HEK293 (cell line): ENCODE results near the gene SORBS2.

Source experiments
- CTCF ChIA-PET: fragments of 350-600 bp; formaldehyde crosslinking; extraction: SDS; loops from one replicate; lab custom pipeline; 2021; ENCODE audit warnings: antibody characterized with exemption; lab: Yijun Ruan, JAX
- POLR2A ChIA-PET: fragments of 300-600 bp; formaldehyde crosslinking; extraction: SDS; loops from one replicate; lab custom pipeline; 2020; ENCODE audit warnings: antibody characterized with exemption, inconsistent platforms; lab: Yijun Ruan, JAX
- H3K27ac ChIP-seq: fragments of 200-500 bp; sonication (Bioruptor generic); 2 replicates; pipeline ENCODE4 v1.5.1; 2014; ENCODE audit warnings: low read depth, low read length, control low read depth, inconsistent platforms; ENCODE audit errors: extremely low read depth
- H3K36me3 ChIP-seq, 2 experiments: fragments of 200-500 bp in 1 of 2; sonication (Bioruptor generic) in 1 of 2; 1 replicate in 1 of 2; 2 replicates in 1 of 2; pipeline ENCODE4 v1.5.1; 2014 to 2017; ENCODE audit warnings: inconsistent platforms in 2 of 2, low read length in 2 of 2; ENCODE audit not compliant: control insufficient read depth in 2 of 2, insufficient read depth in 1 of 2
- H3K4me1 ChIP-seq: fragments of 200-500 bp; sonication (Bioruptor generic); 2 replicates; pipeline ENCODE4 v1.5.1; 2014; ENCODE audit warnings: mild to moderate bottlenecking, low read length, inconsistent platforms; ENCODE audit not compliant: control insufficient read depth, insufficient read depth
- H3K4me3 ChIP-seq: 2 replicates; pipeline ENCODE4 v1.5.1; 2011; ENCODE audit warnings: low read depth, mild to moderate bottlenecking, control low read depth, low read length, moderate library complexity
- H3K9me3 ChIP-seq: fragments of 200-500 bp; sonication (Bioruptor generic); 2 replicates; pipeline ENCODE4 v1.5.1; 2014; ENCODE audit warnings: low read depth, low read length, inconsistent platforms; ENCODE audit not compliant: control insufficient read depth, insufficient read depth
- BCL11B ChIP-seq: fragments of 450-650 bp; formaldehyde crosslinking; IDR thresholded peaks from 2 replicates; pipeline ENCODE4 v1.5.1; 2016; ENCODE audit warnings: low read depth, missing biosample characterization, missing genetic modification characterization
- KLF10 ChIP-seq: fragments of 450-650 bp; IDR thresholded peaks from 2 replicates; pipeline ENCODE4 v1.5.1; 2018; ENCODE audit warnings: missing biosample characterization, mild to moderate bottlenecking, missing genetic modification characterization
- ZBTB17 ChIP-seq: fragments of 450-650 bp; formaldehyde crosslinking; IDR thresholded peaks from 2 replicates; pipeline ENCODE4 v1.5.1; 2016; ENCODE audit warnings: missing biosample characterization, missing genetic modification characterization
- ZEB2 ChIP-seq: fragments of 450-650 bp; formaldehyde crosslinking; IDR thresholded peaks from 2 replicates; pipeline ENCODE4 v1.5.1; 2016; ENCODE audit warnings: missing biosample characterization, missing genetic modification characterization
- ZNF112 ChIP-seq: fragments of 450-650 bp; formaldehyde crosslinking; IDR thresholded peaks from 2 replicates; pipeline ENCODE4 v1.5.0; 2017; ENCODE audit warnings: missing biosample characterization, missing genetic modification characterization
- ZNF239 ChIP-seq: fragments of 450-650 bp; formaldehyde crosslinking; IDR thresholded peaks from 2 replicates; pipeline ENCODE4 v1.5.1; 2016; ENCODE audit warnings: missing biosample characterization, missing genetic modification characterization
- ZNF302 ChIP-seq: fragments of 450-650 bp; formaldehyde crosslinking; IDR thresholded peaks from 2 replicates; pipeline ENCODE4 v1.5.1; 2016; ENCODE audit warnings: missing biosample characterization, missing genetic modification characterization, low read depth
- ZNF366 ChIP-seq: fragments of 450-650 bp; formaldehyde crosslinking; conservative IDR thresholded peaks from 2 replicates; pipeline ENCODE4 v1.5.1; 2016; ENCODE audit warnings: missing biosample characterization, missing genetic modification characterization
- ZNF391 ChIP-seq: fragments of 450-650 bp; formaldehyde crosslinking; IDR thresholded peaks from 2 replicates; pipeline ENCODE4 v1.5.1; 2016; ENCODE audit warnings: low read depth, missing biosample characterization, missing genetic modification characterization, borderline replicate concordance
- ZNF473 ChIP-seq: fragments of 450-650 bp; formaldehyde crosslinking; IDR thresholded peaks from 2 replicates; pipeline ENCODE4 v1.5.1; 2017; ENCODE audit warnings: missing biosample characterization, missing genetic modification characterization
- ZNF514 ChIP-seq: fragments of 450-650 bp; formaldehyde crosslinking; IDR thresholded peaks from 2 replicates; pipeline ENCODE4 v1.5.1; 2016; ENCODE audit warnings: missing biosample characterization, missing genetic modification characterization
- ZNF544 ChIP-seq: fragments of 450-650 bp; formaldehyde crosslinking; IDR thresholded peaks from 2 replicates; pipeline ENCODE4 v1.5.0; 2017; ENCODE audit warnings: missing biosample characterization, missing genetic modification characterization
- ZNF571 ChIP-seq: fragments of 450-650 bp; formaldehyde crosslinking; IDR thresholded peaks from 2 replicates; pipeline ENCODE4 v1.5.0; 2017; ENCODE audit warnings: missing biosample characterization, missing genetic modification characterization
- ZNF600 ChIP-seq: fragments of 450-650 bp; formaldehyde crosslinking; IDR thresholded peaks from 2 replicates; pipeline ENCODE4 v1.5.1; 2016; ENCODE audit warnings: missing biosample characterization, missing genetic modification characterization
- ZNF707 ChIP-seq: fragments of 450-650 bp; formaldehyde crosslinking; IDR thresholded peaks from 2 replicates; pipeline ENCODE4 v1.5.1; 2016; ENCODE audit warnings: missing biosample characterization, missing genetic modification characterization
- ZNF747 ChIP-seq: fragments of 450-650 bp; formaldehyde crosslinking; IDR thresholded peaks from 2 replicates; pipeline ENCODE4 v1.5.1; 2016; ENCODE audit warnings: missing biosample characterization, missing genetic modification characterization
- ZNF768 ChIP-seq: fragments of 450-650 bp; formaldehyde crosslinking; IDR thresholded peaks from 2 replicates; pipeline ENCODE4 v1.5.1; 2018; ENCODE audit warnings: missing biosample characterization, mild to moderate bottlenecking, missing genetic modification characterization
- ZNF792 ChIP-seq: fragments of 450-650 bp; formaldehyde crosslinking; IDR thresholded peaks from 2 replicates; pipeline ENCODE4 v1.5.1; 2016; ENCODE audit warnings: missing biosample characterization, missing genetic modification characterization
- TF ChIP-seq, protein P1 (sequence below): fragments of 450-650 bp; formaldehyde crosslinking; IDR thresholded peaks from 2 replicates; pipeline ENCODE4 v1.5.1; 2016; ENCODE audit warnings: missing biosample characterization, missing genetic modification characterization
- TF ChIP-seq, protein P2 (sequence below): fragments of 450-650 bp; formaldehyde crosslinking; IDR thresholded peaks from 2 replicates; pipeline ENCODE4 v1.5.1; 2017; ENCODE audit warnings: missing biosample characterization, missing genetic modification characterization
- TF ChIP-seq, protein P3 (sequence below): fragments of 450-650 bp; formaldehyde crosslinking; IDR thresholded peaks from 2 replicates; pipeline ENCODE4 v1.5.1; 2017; ENCODE audit warnings: missing biosample characterization, missing genetic modification characterization

Gene SORBS2

DNA sequence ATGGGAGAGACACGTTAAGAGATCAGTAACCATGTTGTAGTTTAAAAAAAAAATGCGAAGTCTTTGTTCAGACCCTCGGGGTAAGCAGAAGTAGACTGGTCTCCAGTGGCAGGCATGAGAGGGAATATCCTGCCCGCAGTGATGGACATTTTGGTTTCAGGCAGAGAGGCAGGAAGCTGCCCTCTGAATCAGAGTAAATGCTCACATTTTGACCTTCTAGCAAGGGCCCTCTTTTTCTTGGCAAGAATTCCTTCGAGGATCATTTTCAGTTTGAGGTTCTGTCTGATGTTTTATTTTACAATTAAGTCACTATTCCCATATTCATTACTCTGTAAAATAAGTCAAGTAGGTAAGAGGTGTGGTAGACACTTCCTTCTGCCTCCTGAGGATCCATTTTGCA, 28.4 kb downstream of the SORBS2 start (continued):
- TF ChIP-seq, protein P1, sequence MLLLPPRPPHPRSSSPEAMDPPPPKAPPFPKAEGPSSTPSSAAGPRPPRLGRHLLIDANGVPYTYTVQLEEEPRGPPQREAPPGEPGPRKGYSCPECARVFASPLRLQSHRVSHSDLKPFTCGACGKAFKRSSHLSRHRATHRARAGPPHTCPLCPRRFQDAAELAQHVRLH (tag by site-specific recombination), result no peak

DNA sequence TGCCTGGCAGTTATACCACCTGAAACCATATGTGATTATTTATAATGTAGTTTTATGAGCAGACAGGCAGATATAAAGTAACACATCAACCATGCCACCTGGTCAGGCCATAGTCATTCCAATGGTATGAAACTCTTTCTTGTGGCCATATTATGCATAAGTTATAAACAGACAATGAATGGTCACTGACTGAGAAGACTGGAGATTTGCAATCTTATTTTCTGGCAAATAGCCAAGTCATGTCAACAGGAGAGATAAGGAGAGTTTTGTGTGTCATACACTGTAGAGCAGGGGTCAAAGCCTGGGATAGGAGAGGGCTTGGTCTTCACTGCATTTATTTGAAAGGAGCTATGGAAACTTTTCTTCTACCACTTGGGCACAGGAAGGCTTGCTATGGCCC, 29.5 kb downstream of the SORBS2 start:
- POLR2A ChIA-PET, result no interaction called here
- no peaks in the 10 kb centered on the region for H3K36me3 ChIP-seq
- TF ChIP-seq ZNF768 (no peak), KLF10 (tag by site-specific recombination) (no peak)
- H3K9me3 ChIP-seq, result no peaks in the 10 kb centered on the region
- H3K4me1 ChIP-seq, result 0 out of 2 replicates have a peak, but pooled peaks cover 2% of the 10 kb centered on the region
- H3K27ac ChIP-seq, result no peak overlapping the region
- no peak overlapping the region for H3K4me3 ChIP-seq
- CTCF ChIA-PET, result no interaction called here

DNA sequence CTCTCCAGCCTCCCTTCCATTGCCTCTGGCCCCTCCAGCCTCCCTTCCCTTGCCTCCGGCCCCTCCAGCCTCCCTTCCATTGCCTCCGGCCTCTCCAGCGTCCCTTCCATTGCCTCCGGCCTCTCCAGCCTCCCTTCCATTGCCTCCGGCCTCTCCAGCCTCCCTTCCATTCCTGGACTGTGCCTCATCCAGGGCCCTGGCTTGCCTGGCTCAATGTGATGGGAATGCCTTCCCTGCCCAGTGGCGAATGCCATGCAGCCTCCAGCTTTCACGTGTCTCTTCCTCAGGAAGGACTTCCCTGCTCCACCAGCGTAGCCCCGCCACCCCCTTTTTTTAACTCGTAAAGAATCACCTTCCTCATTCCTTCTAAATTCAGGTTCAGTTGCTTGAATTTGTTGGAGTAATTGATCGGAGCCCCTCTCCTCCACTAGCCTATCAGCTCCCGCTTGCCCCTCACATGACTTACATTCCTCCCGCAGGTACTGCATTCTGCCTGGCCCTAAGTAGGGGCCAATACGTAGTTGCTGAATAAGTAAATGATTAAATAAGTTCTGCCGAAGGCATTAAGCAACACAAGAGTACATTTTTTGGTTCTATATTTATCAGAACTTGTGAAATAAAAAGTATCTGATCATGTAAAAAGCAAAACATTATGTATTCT, 30.3 kb downstream of the SORBS2 start:
- Histone ChIP-seq H3K27ac (no peak overlapping the region), H3K4me3 (no peak overlapping the region), H3K4me1 (0 out of 2 replicates have a peak, but pooled peaks cover 2% of the 10 kb centered on the region), H3K36me3 (no peaks in the 10 kb centered on the region), H3K9me3 (no peaks in the 10 kb centered on the region)
- POLR2A ChIA-PET, result no interaction called here
- TF ChIP-seq ZNF544 (tag by site-specific recombination) (no peak), ZNF112 (no peak), BCL11B (no peak), ZNF366 (no peak), ZNF600 (tag by site-specific recombination) (no peak), ZNF473 (tag by site-specific recombination) (no peak), ZBTB17 (tag by site-specific recombination) (no peak)
- TF ChIP-seq, protein P2, sequence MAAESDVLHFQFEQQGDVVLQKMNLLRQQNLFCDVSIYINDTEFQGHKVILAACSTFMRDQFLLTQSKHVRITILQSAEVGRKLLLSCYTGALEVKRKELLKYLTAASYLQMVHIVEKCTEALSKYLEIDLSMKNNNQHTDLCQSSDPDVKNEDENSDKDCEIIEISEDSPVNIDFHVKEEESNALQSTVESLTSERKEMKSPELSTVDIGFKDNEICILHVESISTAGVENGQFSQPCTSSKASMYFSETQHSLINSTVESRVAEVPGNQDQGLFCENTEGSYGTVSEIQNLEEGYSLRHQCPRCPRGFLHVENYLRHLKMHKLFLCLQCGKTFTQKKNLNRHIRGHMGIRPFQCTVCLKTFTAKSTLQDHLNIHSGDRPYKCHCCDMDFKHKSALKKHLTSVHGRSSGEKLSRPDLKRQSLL (tag by site-specific recombination), result no peak
- TF ChIP-seq, protein P3, sequence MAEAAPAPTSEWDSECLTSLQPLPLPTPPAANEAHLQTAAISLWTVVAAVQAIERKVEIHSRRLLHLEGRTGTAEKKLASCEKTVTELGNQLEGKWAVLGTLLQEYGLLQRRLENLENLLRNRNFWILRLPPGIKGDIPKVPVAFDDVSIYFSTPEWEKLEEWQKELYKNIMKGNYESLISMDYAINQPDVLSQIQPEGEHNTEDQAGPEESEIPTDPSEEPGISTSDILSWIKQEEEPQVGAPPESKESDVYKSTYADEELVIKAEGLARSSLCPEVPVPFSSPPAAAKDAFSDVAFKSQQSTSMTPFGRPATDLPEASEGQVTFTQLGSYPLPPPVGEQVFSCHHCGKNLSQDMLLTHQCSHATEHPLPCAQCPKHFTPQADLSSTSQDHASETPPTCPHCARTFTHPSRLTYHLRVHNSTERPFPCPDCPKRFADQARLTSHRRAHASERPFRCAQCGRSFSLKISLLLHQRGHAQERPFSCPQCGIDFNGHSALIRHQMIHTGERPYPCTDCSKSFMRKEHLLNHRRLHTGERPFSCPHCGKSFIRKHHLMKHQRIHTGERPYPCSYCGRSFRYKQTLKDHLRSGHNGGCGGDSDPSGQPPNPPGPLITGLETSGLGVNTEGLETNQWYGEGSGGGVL (tag by site-specific recombination), result no peak
- CTCF ChIA-PET, result no interaction called here

DNA sequence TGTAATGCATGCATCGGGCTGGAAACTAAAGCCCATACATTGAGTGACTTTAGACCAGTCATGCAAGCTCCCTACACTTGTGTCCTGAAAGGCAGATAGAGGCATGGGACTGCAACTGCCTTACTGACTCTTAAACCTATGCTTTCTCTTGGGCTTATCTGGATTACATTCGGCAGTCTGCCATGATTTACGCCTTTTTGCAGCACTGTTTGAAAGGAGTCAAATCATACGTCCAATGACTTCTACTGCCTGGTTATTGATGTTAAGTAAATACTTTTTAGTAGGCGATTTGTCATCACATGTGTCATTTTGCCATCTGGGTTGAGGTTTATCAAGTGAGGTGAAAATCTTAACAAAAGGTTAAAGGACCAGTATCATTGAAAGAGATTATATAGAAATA, 31.5 kb downstream of the SORBS2 start:
- CTCF ChIA-PET, result interaction anchor here (0.5 kb wide), 1 partner anchor 658 kb away, joined by 3 read pairs; no protein-coding TSS in a partner anchor
- H3K27ac ChIP-seq, result no peak overlapping the region

More for the DNA sequence above, 31.5 kb downstream of the SORBS2 start:
- TF ChIP-seq ZNF792 (no peak), ZNF514 (tag by site-specific recombination) (no peak), ZNF239 (tag by site-specific recombination) (no peak), ZNF391 (tag by site-specific recombination) (no peak), ZNF747 (no peak), ZNF473 (tag by site-specific recombination) (no peak), ZNF707 (tag by site-specific recombination) (no peak), ZNF571 (tag by site-specific recombination) (no peak), ZEB2 (tag by site-specific recombination) (no peak), KLF10 (tag by site-specific recombination) (no peak), ZNF302 (no peak)
- TF ChIP-seq, all 188 proteins: peak for 0
- no peaks in the 10 kb centered on the region for H3K9me3 ChIP-seq
- POLR2A ChIA-PET, result no interaction called here
- H3K36me3 ChIP-seq, result no peaks in the 10 kb centered on the region
- H3K4me1 ChIP-seq, result peaks cover 2% of the 10 kb centered on the region; the same call in 1 of the 2 replicates
- H3K4me3 ChIP-seq, result no peak overlapping the region
